Esophagus squamous epithelium (tissue), 4 donors: Measurements from ENCODE around the gene NXN.

ENCODE experiments used
- POLR2A ChIP-seq, 4 donors: fragments of 450-650 bp; IDR thresholded peaks; one replicate each; pipeline ENCODE4 v1.6.1; 2017; ENCODE audit warnings: antibody characterized with exemption in 4 of 4, mild to moderate bottlenecking in 4 of 4, moderate library complexity in 3 of 4
- TF ChIP-seq, protein P1 (sequence below), 6 experiments: fragments of 450-650 bp in 4 of 6; fragments of 200-600 bp in 2 of 6; sonication (generic) in 2 of 6; IDR thresholded peaks; one replicate each; pipeline ENCODE4 v1.5.1; 2016 to 2019; ENCODE audit warnings: antibody characterized with exemption in 6 of 6, mild to moderate bottlenecking in 4 of 6, moderate library complexity in 4 of 6

DNA sequence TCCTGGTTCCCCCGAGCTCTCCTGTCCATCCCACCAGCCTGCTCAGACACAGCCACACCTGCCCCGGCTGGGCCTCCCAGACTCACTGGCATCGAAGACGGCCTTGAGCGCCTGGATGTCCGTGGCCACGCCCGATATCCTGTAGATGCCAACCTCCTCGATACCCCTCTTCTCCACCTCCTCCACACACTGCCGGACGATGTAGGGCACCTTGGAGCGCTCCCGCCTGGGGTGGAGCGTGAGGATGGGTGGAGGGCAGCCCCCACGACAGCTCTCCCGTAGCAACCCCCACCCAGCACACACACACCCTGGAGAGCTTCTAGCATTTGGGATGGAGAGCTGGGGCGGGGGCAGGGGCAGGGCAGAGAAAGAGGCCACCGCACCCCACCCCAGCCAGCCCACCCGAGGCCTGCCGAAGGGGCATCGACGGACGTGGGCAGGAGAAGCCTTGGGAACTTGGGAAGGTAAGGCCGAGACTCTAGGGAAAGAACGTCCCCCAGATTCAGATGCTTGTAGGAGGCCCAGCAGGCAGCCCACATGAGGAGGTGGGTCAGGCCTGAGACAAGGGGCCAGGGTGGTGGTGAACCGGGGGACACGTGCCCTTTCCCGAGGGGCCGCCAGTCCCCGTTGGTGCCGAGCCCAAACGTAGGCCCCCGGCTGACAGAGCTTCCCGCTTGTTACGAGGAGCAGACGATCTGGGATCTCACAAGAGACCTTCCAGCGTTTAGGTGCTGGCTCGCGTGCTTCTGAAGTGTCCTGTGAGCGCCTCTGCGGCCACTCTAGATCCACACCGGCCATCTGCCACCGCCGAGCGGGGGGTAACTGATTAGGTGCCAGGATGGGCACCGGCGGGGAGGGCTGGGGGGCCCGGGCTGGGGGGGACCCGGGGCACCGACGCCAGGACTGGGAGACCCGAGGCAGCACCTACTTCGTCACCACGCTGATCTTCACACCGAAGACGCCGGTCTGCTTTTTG is 32.5 kb upstream of the NXN start:
- TF ChIP-seq, protein P1, sequence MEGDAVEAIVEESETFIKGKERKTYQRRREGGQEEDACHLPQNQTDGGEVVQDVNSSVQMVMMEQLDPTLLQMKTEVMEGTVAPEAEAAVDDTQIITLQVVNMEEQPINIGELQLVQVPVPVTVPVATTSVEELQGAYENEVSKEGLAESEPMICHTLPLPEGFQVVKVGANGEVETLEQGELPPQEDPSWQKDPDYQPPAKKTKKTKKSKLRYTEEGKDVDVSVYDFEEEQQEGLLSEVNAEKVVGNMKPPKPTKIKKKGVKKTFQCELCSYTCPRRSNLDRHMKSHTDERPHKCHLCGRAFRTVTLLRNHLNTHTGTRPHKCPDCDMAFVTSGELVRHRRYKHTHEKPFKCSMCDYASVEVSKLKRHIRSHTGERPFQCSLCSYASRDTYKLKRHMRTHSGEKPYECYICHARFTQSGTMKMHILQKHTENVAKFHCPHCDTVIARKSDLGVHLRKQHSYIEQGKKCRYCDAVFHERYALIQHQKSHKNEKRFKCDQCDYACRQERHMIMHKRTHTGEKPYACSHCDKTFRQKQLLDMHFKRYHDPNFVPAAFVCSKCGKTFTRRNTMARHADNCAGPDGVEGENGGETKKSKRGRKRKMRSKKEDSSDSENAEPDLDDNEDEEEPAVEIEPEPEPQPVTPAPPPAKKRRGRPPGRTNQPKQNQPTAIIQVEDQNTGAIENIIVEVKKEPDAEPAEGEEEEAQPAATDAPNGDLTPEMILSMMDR (IDR thresholded peaks at IDR 0.05), result no peak
- TF ChIP-seq POLR2A (IDR thresholded peaks at IDR 0.05), result no peak
